Breast epithelium (tissue), 4 donors: ENCODE measurements around the gene TTC22. TPM values are rescaled to one million over a fixed set of nuclear protein-coding genes. Genes with fewer than 3 reads are reported as not detected.

Experiments used
- DNase-seq, 2 donors: peaks; one replicate each; pipeline ENCODE4 v3.0.0-alpha.2; 2019; ENCODE audit warnings: low spot score in 2 of 2
- H3K27ac ChIP-seq, 2 donors: fragments of 200-600 bp; sonication (generic) in 1 of 2; one replicate each; pipeline ENCODE4 v1.5.1; 2016 to 2019; ENCODE audit warnings: mild to moderate bottlenecking in 1 of 2
- H3K27me3 ChIP-seq, 2 donors: fragments of 200-600 bp; sonication (generic) in 1 of 2; one replicate each; pipeline versions ENCODE4 v1.5.1 to v1.6.0; 2017 to 2019; ENCODE audit warnings: control low read depth in 1 of 2, mild to moderate bottlenecking in 1 of 2
- H3K36me3 ChIP-seq: fragments of 200-600 bp; one replicate; pipeline ENCODE4 v1.5.1; 2019
- H3K4me1 ChIP-seq, 2 donors: fragments of 200-600 bp; sonication (generic); one replicate each; pipeline ENCODE4 v1.5.1; 2016 to 2019; ENCODE audit warnings: control low read depth in 1 of 2
- H3K4me3 ChIP-seq, 3 donors: fragments of 200-600 bp; sonication (generic); 1 replicate in 2 of 3; 2 replicates in 1 of 3; pipeline ENCODE4 v1.5.1; 2016 to 2019; ENCODE audit warnings: mild to moderate bottlenecking in 3 of 3, moderate library complexity in 2 of 3
- H3K9me3 ChIP-seq, 2 donors: fragments of 200-600 bp; sonication (generic) in 1 of 2; one replicate each; pipeline ENCODE4 v1.5.1; 2016 to 2019; ENCODE audit warnings: control low read depth in 1 of 2
- CTCF ChIP-seq, 3 donors: fragments of 450-650 bp; IDR thresholded peaks; one replicate each; pipeline ENCODE4 v1.5.1; 2016 to 2017; ENCODE audit warnings: antibody characterized with exemption in 3 of 3, mild to moderate bottlenecking in 3 of 3, moderate library complexity in 3 of 3
- POLR2A ChIP-seq: fragments of 450-650 bp; IDR thresholded peaks from one replicate; pipeline ENCODE4 v1.6.1; 2016; ENCODE audit warnings: antibody characterized with exemption, mild to moderate bottlenecking, moderate library complexity
- POLR2AphosphoS5 ChIP-seq, 3 donors: sonication (generic); formaldehyde crosslinking; IDR thresholded peaks; one replicate each; pipeline ENCODE4 v1.6.1; 2017; ENCODE audit warnings: antibody characterized with exemption in 3 of 3
- intact Hi-C: fragments of 100-400 bp; cut with DNase I; formaldehyde crosslinking; loops from one replicate; pipeline ENCODE4 v1.15.1; 2023; ENCODE audit warnings: low total_unique reads
- total RNA-seq, 3 donors: library from RNA; depleted of rRNA; stranded (reverse); fragments of >200 nt; gene quantifications; one replicate each; pipeline ENCODE4 v1.1.0, GENCODE V29; 2016

Gene TTC22
- total RNA-seq, 3 donors from 2014 or later = 0.32 to 15.8 (median 7.9) TPM

GRCh38 chr1:54837002-54837853 is 36.1 kb upstream of the TTC22 start:
- Histone ChIP-seq H3K4me1 (peaks cover 0 to 4% of the 10 kb centered on the region in 2 donors), H3K4me3 (no peak overlapping the region), H3K27me3 (no peaks in the 10 kb centered on the region), H3K36me3 (no peaks in the 10 kb centered on the region), H3K9me3 (no peaks in the 10 kb centered on the region), H3K27ac (peak overlapping the region in 1 of 2 donors; percentile 60)
- peak in 1 of 2 donors; percentile 9 for DNase-seq
- intact Hi-C loops = no loop called here
- TF ChIP-seq POLR2AphosphoS5 (IDR thresholded peaks at IDR 0.05) (no peak), POLR2A (no peak), CTCF (IDR thresholded peaks at IDR 0.05) (no peak)

GRCh38 chr1:54836594-54836993 is 35.5 kb upstream of the TTC22 start:
- Histone ChIP-seq H3K4me1 (peaks cover 0 to 4% of the 10 kb centered on the region in 2 donors), H3K27me3 (no peaks in the 10 kb centered on the region), H3K36me3 (no peaks in the 10 kb centered on the region), H3K27ac (peak overlapping the region; percentile 16 to 60), H3K9me3 (no peaks in the 10 kb centered on the region), H3K4me3 (no peak overlapping the region)
- intact Hi-C loops = no loop called here
- peak in 1 of 2 donors; percentile 20 for DNase-seq
- TF ChIP-seq CTCF (IDR thresholded peaks at IDR 0.05) = no peak
- no peak for TF ChIP-seq POLR2AphosphoS5 (IDR thresholded peaks at IDR 0.05)
- no peak for TF ChIP-seq POLR2A

GRCh38 chr1:54835970-54836369 is 34.8 kb upstream of the TTC22 start:
- Histone ChIP-seq H3K9me3 (no peaks in the 10 kb centered on the region), H3K27ac (peak overlapping the region; percentile 16 to 60), H3K36me3 (no peaks in the 10 kb centered on the region), H3K4me1 (peaks cover 0 to 4% of the 10 kb centered on the region in 2 donors), H3K27me3 (no peaks in the 10 kb centered on the region), H3K4me3 (no peak overlapping the region)
- intact Hi-C loops = no loop called here
- TF ChIP-seq POLR2A = no peak
- TF ChIP-seq CTCF (IDR thresholded peaks at IDR 0.05) = no peak
- no peak for TF ChIP-seq POLR2AphosphoS5 (IDR thresholded peaks at IDR 0.05)
- DNase-seq = peak in 1 of 2 donors; percentile 55

GRCh38 chr1:54835131-54835898 is 34.2 kb upstream of the TTC22 start:
- intact Hi-C loops = no loop called here
- no peak overlapping the region for H3K4me3 ChIP-seq
- H3K27ac ChIP-seq = peak overlapping the region; percentile 16 to 60
- no peaks in the 10 kb centered on the region for H3K9me3 ChIP-seq
- H3K36me3 ChIP-seq = no peaks in the 10 kb centered on the region
- no peaks in the 10 kb centered on the region for H3K27me3 ChIP-seq
- DNase-seq = peak in 1 of 2 donors; percentile 35
- H3K4me1 ChIP-seq = peaks cover 0 to 4% of the 10 kb centered on the region in 2 donors
- TF ChIP-seq POLR2AphosphoS5 (IDR thresholded peaks at IDR 0.05) (no peak), CTCF (IDR thresholded peaks at IDR 0.05) (no peak), POLR2A (no peak)
